ENCODE data around the gene TNFRSF12A. TPM values are rescaled to one million over a fixed set of nuclear protein-coding genes. Genes with fewer than 3 reads are reported as not detected.
A peak's percentile ranks its signal among the peaks of the same experiment; 100 is the strongest.

The TNFRSF12A gene
- total and polyA plus RNA-seq, 9 of the 15 experiments (the other 6 are each of a cell fraction or from before 2014, with no cell fraction given) = 0.41 to 61.8 (median 26.5) TPM

DNA sequence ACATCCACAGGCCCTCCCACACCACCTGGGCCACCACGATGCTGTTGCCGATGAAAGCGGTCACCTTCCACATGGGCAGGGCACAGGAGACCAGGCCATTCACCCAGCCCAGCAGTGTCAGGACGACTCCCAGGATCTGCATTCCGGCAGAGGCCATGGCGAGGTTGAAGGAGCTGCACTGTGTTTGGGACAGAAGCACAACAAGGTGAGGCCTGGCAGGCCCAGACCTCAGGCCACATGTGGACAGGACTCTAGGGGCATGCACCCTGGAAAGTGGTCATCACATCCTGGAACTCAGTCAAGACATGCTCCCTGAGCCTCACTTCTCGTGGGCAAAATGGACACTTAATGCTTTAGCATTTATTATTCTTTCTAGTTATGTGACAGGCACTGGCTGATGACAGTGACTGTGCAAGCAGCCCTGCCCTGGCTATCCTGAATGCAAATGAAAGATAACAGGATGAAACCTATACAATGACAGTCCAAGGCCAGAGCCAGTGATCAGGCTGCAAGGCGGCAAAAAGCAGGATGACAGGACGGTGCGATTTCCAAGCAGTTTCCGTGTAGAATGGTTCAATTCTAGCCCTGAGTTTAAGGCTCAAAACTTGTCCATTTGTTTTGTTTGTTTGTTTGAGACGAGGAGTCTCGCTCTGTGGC, 4.2 kb upstream of the TNFRSF12A start (continued):
- TF ChIP-seq MTA3 (IDR thresholded peaks at IDR 0.05; ENCODE audit: borderline replicate concordance) (no peak), CCAR2 (IDR thresholded peaks at IDR 0.05; ENCODE audit: low read depth, low read length) (no peak), L3MBTL2 (IDR thresholded peaks at IDR 0.05) (peak; percentile 26; the same call in 1 of the 2 replicates), ARID1B (IDR thresholded peaks at IDR 0.05) (peak; percentile 57), FOXJ3 (CRISPR knock-in tag; IDR thresholded peaks at IDR 0.05) (no peak), ZNF121 (CRISPR knock-in tag; conservative IDR thresholded peaks at IDR 0.05) (no peak), IRF2 (CRISPR knock-in tag; IDR thresholded peaks at IDR 0.05) (no peak), GATAD2A (IDR thresholded peaks at IDR 0.05) (no peak), NELFE (IDR thresholded peaks at IDR 0.05; ENCODE audit: insufficient read depth, insufficient read length) (no peak), ZNF24 (IDR thresholded peaks at IDR 0.05) (no peak), NCOA1 (IDR thresholded peaks at IDR 0.05; ENCODE audit: low read depth) (no peak), TBP (optimal IDR thresholded peaks at IDR 0.05; ENCODE audit: low read depth, low read length) (no peak), ZSCAN29 (IDR thresholded peaks at IDR 0.05) (no peak), TEAD1 (CRISPR knock-in tag; IDR thresholded peaks at IDR 0.05) (no peak), ZNF197 (CRISPR knock-in tag; IDR thresholded peaks at IDR 0.05; ENCODE audit: low read depth) (no peak), NBN (IDR thresholded peaks at IDR 0.05; ENCODE audit: low read depth) (0 out of 2 replicates have a peak, but pooled peaks have one; percentile 13), RBM15 (IDR thresholded peaks at IDR 0.05; ENCODE audit: insufficient read depth, low read length) (no peak)
- TF ChIP-seq, protein P1, sequence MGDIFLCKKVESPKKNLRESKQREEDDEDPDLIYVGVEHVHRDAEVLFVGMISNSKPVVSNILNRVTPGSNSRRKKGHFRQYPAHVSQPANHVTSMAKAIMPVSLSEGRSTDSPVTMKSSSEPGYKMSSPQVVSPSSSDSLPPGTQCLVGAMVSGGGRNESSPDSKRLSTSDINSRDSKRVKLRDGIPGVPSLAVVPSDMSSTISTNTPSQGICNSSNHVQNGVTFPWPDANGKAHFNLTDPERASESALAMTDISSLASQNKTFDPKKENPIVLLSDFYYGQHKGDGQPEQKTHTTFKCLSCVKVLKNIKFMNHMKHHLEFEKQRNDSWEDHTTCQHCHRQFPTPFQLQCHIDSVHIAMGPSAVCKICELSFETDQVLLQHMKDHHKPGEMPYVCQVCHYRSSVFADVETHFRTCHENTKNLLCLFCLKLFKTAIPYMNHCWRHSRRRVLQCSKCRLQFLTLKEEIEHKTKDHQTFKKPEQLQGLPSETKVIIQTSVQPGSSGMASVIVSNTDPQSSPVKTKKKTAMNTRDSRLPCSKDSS (IDR thresholded peaks at IDR 0.05; ENCODE audit: low read depth, partially characterized antibody) = no peak
- TF ChIP-seq, protein P2, sequence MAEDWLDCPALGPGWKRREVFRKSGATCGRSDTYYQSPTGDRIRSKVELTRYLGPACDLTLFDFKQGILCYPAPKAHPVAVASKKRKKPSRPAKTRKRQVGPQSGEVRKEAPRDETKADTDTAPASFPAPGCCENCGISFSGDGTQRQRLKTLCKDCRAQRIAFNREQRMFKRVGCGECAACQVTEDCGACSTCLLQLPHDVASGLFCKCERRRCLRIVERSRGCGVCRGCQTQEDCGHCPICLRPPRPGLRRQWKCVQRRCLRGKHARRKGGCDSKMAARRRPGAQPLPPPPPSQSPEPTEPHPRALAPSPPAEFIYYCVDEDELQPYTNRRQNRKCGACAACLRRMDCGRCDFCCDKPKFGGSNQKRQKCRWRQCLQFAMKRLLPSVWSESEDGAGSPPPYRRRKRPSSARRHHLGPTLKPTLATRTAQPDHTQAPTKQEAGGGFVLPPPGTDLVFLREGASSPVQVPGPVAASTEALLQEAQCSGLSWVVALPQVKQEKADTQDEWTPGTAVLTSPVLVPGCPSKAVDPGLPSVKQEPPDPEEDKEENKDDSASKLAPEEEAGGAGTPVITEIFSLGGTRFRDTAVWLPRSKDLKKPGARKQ (CRISPR knock-in tag; IDR thresholded peaks at IDR 0.05) = no peak
- TF ChIP-seq, protein P3, sequence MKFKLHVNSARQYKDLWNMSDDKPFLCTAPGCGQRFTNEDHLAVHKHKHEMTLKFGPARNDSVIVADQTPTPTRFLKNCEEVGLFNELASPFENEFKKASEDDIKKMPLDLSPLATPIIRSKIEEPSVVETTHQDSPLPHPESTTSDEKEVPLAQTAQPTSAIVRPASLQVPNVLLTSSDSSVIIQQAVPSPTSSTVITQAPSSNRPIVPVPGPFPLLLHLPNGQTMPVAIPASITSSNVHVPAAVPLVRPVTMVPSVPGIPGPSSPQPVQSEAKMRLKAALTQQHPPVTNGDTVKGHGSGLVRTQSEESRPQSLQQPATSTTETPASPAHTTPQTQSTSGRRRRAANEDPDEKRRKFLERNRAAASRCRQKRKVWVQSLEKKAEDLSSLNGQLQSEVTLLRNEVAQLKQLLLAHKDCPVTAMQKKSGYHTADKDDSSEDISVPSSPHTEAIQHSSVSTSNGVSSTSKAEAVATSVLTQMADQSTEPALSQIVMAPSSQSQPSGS (CRISPR knock-in tag; IDR thresholded peaks at IDR 0.05) = no peak
- TF ChIP-seq, protein P4, sequence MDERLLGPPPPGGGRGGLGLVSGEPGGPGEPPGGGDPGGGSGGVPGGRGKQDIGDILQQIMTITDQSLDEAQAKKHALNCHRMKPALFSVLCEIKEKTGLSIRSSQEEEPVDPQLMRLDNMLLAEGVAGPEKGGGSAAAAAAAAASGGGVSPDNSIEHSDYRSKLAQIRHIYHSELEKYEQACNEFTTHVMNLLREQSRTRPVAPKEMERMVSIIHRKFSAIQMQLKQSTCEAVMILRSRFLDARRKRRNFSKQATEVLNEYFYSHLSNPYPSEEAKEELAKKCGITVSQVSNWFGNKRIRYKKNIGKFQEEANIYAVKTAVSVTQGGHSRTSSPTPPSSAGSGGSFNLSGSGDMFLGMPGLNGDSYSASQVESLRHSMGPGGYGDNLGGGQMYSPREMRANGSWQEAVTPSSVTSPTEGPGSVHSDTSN (CRISPR knock-in tag; IDR thresholded peaks at IDR 0.05; ENCODE audit: low read depth) = no peak
- TF ChIP-seq, protein P4 (tag; conservative IDR thresholded peaks at IDR 0.05; ENCODE audit: low read depth) = peak; percentile 48; the same call in 1 of the 2 replicates
- TF ChIP-seq, protein P5, sequence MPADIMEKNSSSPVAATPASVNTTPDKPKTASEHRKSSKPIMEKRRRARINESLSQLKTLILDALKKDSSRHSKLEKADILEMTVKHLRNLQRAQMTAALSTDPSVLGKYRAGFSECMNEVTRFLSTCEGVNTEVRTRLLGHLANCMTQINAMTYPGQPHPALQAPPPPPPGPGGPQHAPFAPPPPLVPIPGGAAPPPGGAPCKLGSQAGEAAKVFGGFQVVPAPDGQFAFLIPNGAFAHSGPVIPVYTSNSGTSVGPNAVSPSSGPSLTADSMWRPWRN (IDR thresholded peaks at IDR 0.05; ENCODE audit: low read depth) = no peak

Data from K562 (cell line).